Endothelial cell of umbilical vein (primary cell): ENCODE measurements around the gene DRC7. TPM values are rescaled to one million over a fixed set of nuclear protein-coding genes. Genes with fewer than 3 reads are reported as not detected.

Source experiments
- BruUV-seq: library from RNA; stranded (reverse); fragments of 400-500 nt; replicated peaks from 2 replicates; lab custom pipeline; 2021; lab: Mats Ljungman, UMichigan
- CTCF ChIA-PET: fragments of 300-600, 350-600 bp; sonication (Branson Sonifier 250); formaldehyde crosslinking; loops from one replicate; lab custom pipeline; 2021; ENCODE audit warnings: antibody characterized with exemption, inconsistent platforms; lab: Charles Lee
- POLR2A ChIA-PET: fragments of 300-600, 350-600 bp; sonication (Branson Sonifier 250); formaldehyde crosslinking; loops from one replicate; lab custom pipeline; 2021; ENCODE audit warnings: antibody characterized with exemption, inconsistent platforms; lab: Charles Lee
- DNase-seq: peaks from one replicate; pipeline ENCODE4 v3.0.0-alpha.2; 2011; ENCODE audit warnings: low read depth, low spot score
- FAIRE-seq: peaks from 2 replicates; lab custom pipeline; 2011; peaks lifted over from hg19 to GRCh38; lab: Jason Lieb, UNC
- H2AFZ ChIP-seq: 2 replicates; pipeline ENCODE4 v1.6.0; 2012; ENCODE audit warnings: low read depth, low read length, control low read depth, inconsistent platforms
- H3K27ac ChIP-seq: 2 replicates; pipeline ENCODE4 v1.5.1; 2011; ENCODE audit warnings: low read depth, mild to moderate bottlenecking, control low read depth, low read length, moderate library complexity; ENCODE audit not compliant: insufficient read depth
- H3K27me3 ChIP-seq, 2 experiments: 2 replicates each; pipeline versions ENCODE4 v1.6.0 to v1.6.1; 2011; ENCODE audit warnings: low read length in 2 of 2, mixed read lengths in 1 of 2; ENCODE audit not compliant: control insufficient read depth in 2 of 2, insufficient read depth in 2 of 2
- H3K36me3 ChIP-seq, 2 experiments: 2 replicates in 1 of 2; 3 replicates in 1 of 2; pipeline ENCODE4 v1.5.1; 2011; ENCODE audit warnings: low read length in 2 of 2, mild to moderate bottlenecking in 1 of 2, moderate library complexity in 1 of 2; ENCODE audit not compliant: control insufficient read depth in 2 of 2, insufficient read depth in 2 of 2; ENCODE audit errors: extremely low read depth in 1 of 2
- H3K4me1 ChIP-seq: 3 replicates; pipeline ENCODE4 v1.5.1; 2011; ENCODE audit warnings: mild to moderate bottlenecking, low read length; ENCODE audit not compliant: control insufficient read depth, insufficient read depth; ENCODE audit errors: extremely low read depth
- H3K4me2 ChIP-seq: 2 replicates; pipeline ENCODE4 v1.6.1; 2011; ENCODE audit warnings: low read length, control low read depth, mixed read lengths; ENCODE audit not compliant: insufficient read depth
- H3K4me3 ChIP-seq, 3 experiments: fragments of 200-600 bp in 1 of 3; sonication (generic), shearing (Covaris generic) in 1 of 3; replicated peaks in 1 of 3; 2 replicates each; pipeline ENCODE4 v1.5.1; 2011 to 2016; ENCODE audit warnings: control low read depth in 3 of 3, low read length in 3 of 3, mild to moderate bottlenecking in 2 of 3, inconsistent platforms in 1 of 3, low read depth in 1 of 3, moderate library complexity in 1 of 3; ENCODE audit not compliant: insufficient read depth in 1 of 3
- H3K79me2 ChIP-seq: 2 replicates; pipeline ENCODE4 v1.6.0; 2012; ENCODE audit warnings: low read length, inconsistent platforms; ENCODE audit not compliant: control insufficient read depth, insufficient read depth
- H3K9ac ChIP-seq: replicated peaks from 2 replicates; pipeline ENCODE3; 2011; ENCODE audit warnings: low read length, control low read depth; ENCODE audit not compliant: insufficient read depth; ENCODE audit errors: extremely low read depth
- H3K9me1 ChIP-seq: replicated peaks from 3 replicates; pipeline ENCODE4 v1.6.0; 2011; ENCODE audit warnings: mild to moderate bottlenecking, low read length; ENCODE audit not compliant: control insufficient read depth, insufficient read depth; ENCODE audit errors: extremely low read depth
- H3K9me3 ChIP-seq: replicated peaks from 2 replicates; pipeline ENCODE4 v1.5.1; 2012; ENCODE audit warnings: low read length, inconsistent platforms; ENCODE audit not compliant: control insufficient read depth, insufficient read depth
- H4K20me1 ChIP-seq: replicated peaks from 2 replicates; pipeline ENCODE3; 2011; ENCODE audit warnings: mild to moderate bottlenecking, low read length; ENCODE audit not compliant: control insufficient read depth, insufficient read depth; ENCODE audit errors: extremely low read depth
- EZH2 ChIP-seq: IDR thresholded peaks from 2 replicates; pipeline ENCODE4 v1.6.1; 2012; ENCODE audit warnings: borderline replicate concordance, low read depth, mild to moderate bottlenecking, moderate library complexity, low read length, inconsistent platforms; ENCODE audit not compliant: severe bottlenecking
- FOS ChIP-seq: IDR thresholded peaks from 2 replicates; pipeline ENCODE4 v1.6.1; 2011; ENCODE audit warnings: mild to moderate bottlenecking, low read length, moderate library complexity, borderline replicate concordance; ENCODE audit not compliant: insufficient read depth
- GATA2 ChIP-seq: IDR thresholded peaks from 2 replicates; pipeline ENCODE4 v1.7.0; 2011; ENCODE audit warnings: low read depth, mild to moderate bottlenecking, moderate library complexity, mixed read lengths, low read length; ENCODE audit not compliant: insufficient read length, insufficient read depth
- JUN ChIP-seq: IDR thresholded peaks from 2 replicates; pipeline ENCODE4 v1.6.1; 2011; ENCODE audit warnings: borderline replicate concordance, low read depth; ENCODE audit not compliant: insufficient read length, insufficient read depth
- MYC ChIP-seq: IDR thresholded peaks from one replicate; pipeline ENCODE4 v1.6.1; 2011; ENCODE audit warnings: mild to moderate bottlenecking, low read depth, low read length
- POLR2A ChIP-seq: IDR thresholded peaks from 2 replicates; pipeline ENCODE4 v1.6.1; 2012; ENCODE audit warnings: low read depth, mild to moderate bottlenecking, control low read depth, low read length
- POLR2AphosphoS5 ChIP-seq: IDR thresholded peaks from 2 replicates; pipeline ENCODE4 v1.6.1; 2012; ENCODE audit warnings: low read depth, mild to moderate bottlenecking, control low read depth, low read length, moderate library complexity; ENCODE audit not compliant: insufficient read depth
- dilution Hi-C: fragments of 300-500 bp; cut with MboI; formaldehyde crosslinking; loops from one replicate; pipeline ENCODE4 v1.15.0; 2019; ENCODE audit warnings: low sequenced_read_pairs; ENCODE audit not compliant: extremely low pct_ligation_motif_present
- intact Hi-C: fragments of 100-400 bp; cut with micrococcal nuclease; formaldehyde crosslinking; loops from one replicate; pipeline ENCODE4 v1.10.0; 2022
- polyA plus RNA-seq, 4 experiments: library from polyadenylated mRNA; depleted of rRNA in 3 of 4; stranded (reverse) in 3 of 4; unstranded in 1 of 4; fragments of >200 nt; gene quantifications; 2 replicates each; pipeline versions ENCODE4 v1.2.1 to v1.2.3, GENCODE V29; 2011 to 2012; ENCODE audit warnings: missing spikeins in 1 of 4
- total RNA-seq: library from RNA; stranded (reverse); gene quantifications from 2 replicates; pipeline ENCODE4 v1.2.3, GENCODE V29; 2021
- TF ChIP-seq, protein P1 (sequence below): IDR thresholded peaks from 2 replicates; pipeline ENCODE4 v1.6.1; 2011; ENCODE audit not compliant: insufficient read depth, insufficient read length
- TF ChIP-seq, protein P2 (sequence below), 2 donors: IDR thresholded peaks; 1 replicate in 1 of 2; 2 replicates in 1 of 2; pipeline ENCODE4 v1.5.1; 2011; ENCODE audit warnings: low read length in 2 of 2, mild to moderate bottlenecking in 2 of 2, moderate library complexity in 2 of 2, control low read depth in 1 of 2, inconsistent platforms in 1 of 2, low read depth in 1 of 2; ENCODE audit not compliant: insufficient read depth in 1 of 2; ENCODE audit errors: extremely low read depth in 1 of 2

The DRC7 gene
- total and polyA plus RNA-seq, 2 donors (not counting 3 experiments of a cell fraction or from before 2014, with no cell fraction given) = 0.13 to 0.77 TPM

DNA sequence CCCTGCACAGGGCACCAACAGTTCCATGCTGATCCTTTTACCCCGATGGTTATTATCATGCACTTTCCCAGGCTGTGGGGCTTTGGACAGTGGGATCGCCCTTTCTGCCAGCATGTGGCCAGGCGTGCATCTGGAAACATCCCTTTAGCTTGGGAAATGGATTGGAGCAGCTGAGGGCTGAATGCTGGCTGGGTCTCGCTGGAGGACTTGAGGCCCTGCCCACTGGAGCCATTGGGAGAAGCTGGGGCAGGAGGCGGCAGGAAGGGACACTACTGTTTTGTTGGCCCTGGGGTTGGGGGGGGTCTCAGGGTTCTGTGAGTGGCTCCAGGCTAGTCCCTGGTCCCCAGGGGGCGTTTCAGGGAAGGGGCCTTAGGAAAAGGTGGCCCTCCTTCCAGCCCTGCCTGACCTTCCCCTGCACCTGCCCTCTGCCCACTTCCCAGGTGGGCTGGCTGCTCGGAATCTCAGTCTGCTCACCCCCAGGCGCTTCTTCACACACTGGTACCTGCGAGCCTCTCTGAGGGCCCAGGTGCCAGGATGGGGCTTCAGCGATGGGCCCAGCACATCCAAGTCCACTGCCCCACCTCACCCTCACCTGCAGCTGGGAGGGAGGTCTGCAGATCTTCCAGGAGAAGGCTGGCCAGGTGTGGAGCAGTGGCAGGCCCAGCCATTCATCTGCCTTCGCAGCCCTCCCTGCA lies 28.1 kb upstream of the DRC7 start:
- Histone ChIP-seq H2AFZ (no peak overlapping the region), H3K36me3 (peaks cover 0 to 2% of the 10 kb centered on the region in 2 experiments), H3K27me3 (peaks cover 0 to 3% of the 10 kb centered on the region in 2 experiments), H3K9ac (no peak overlapping the region), H3K9me3 (no peaks in the 10 kb centered on the region), H3K4me2 (no peak overlapping the region), H3K4me3 (no peak overlapping the region), H4K20me1 (no peaks in the 10 kb centered on the region), H3K27ac (no peak overlapping the region), H3K79me2 (no peaks in the 10 kb centered on the region), H3K9me1 (no peaks in the 10 kb centered on the region), H3K4me1 (no peaks in the 10 kb centered on the region)
- ChIA-PET CTCF (interaction anchor here (1.1 to 1.3 kb wide), 2 partner anchors 10 to 75 kb away, joined by 3 to 5 read pairs; no protein-coding TSS in a partner anchor), POLR2A (no interaction called here)
- BruUV-seq = no TSS peak
- dilution Hi-C loops = no loop called here
- intact Hi-C loops = no loop called here
- DNase-seq (no peak), FAIRE-seq (no peak)
- TF ChIP-seq JUN (no peak), MYC (no peak), POLR2AphosphoS5 (no peak), POLR2A (no peak), GATA2 (no peak), EZH2 (no peak), FOS (no peak)
- TF ChIP-seq, protein P1, sequence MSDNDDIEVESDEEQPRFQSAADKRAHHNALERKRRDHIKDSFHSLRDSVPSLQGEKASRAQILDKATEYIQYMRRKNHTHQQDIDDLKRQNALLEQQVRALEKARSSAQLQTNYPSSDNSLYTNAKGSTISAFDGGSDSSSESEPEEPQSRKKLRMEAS = no peak
- TF ChIP-seq, protein P2, sequence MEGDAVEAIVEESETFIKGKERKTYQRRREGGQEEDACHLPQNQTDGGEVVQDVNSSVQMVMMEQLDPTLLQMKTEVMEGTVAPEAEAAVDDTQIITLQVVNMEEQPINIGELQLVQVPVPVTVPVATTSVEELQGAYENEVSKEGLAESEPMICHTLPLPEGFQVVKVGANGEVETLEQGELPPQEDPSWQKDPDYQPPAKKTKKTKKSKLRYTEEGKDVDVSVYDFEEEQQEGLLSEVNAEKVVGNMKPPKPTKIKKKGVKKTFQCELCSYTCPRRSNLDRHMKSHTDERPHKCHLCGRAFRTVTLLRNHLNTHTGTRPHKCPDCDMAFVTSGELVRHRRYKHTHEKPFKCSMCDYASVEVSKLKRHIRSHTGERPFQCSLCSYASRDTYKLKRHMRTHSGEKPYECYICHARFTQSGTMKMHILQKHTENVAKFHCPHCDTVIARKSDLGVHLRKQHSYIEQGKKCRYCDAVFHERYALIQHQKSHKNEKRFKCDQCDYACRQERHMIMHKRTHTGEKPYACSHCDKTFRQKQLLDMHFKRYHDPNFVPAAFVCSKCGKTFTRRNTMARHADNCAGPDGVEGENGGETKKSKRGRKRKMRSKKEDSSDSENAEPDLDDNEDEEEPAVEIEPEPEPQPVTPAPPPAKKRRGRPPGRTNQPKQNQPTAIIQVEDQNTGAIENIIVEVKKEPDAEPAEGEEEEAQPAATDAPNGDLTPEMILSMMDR (IDR thresholded peaks at IDR 0.05; ENCODE audit: extremely low read depth in 1 of 2, insufficient read depth in 1 of 2, low read depth in 1 of 2, low read length in 2 of 2) = no peak
